ENCODE results near the gene GRIA1. TPM values are rescaled to one million over a fixed set of nuclear protein-coding genes. Genes with fewer than 3 reads are reported as not detected.

The GRIA1 gene
- total and polyA plus RNA-seq, 4 donors, result 21.4 to 50.9 (median 48.6) TPM

DNA sequence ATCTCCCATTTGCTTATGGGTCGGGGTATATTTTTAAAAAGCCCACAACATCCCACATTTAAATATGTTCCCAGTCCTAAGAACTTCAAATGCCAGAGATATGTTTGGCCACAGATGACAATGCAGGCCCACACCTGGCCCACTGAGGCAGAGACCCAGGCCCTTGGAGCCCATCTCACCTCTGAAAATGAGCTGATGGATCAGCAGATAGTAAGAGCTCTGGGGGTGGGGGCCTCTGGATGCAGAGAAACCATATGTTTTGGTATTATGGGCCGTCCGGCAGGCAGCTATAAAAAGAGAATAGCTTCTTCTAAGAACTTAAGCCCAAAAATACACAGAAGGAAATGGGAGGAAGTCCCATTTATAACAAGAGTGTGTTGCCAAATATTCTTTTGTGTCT, 256.0 kb downstream of the GRIA1 start:
- Histone ChIP-seq H3K4me1 (ENCODE audit: control insufficient read depth, insufficient read depth, low read length) (no peaks in the 10 kb centered on the region), H3K4me3 (ENCODE audit: low read depth, low read length) (no peak overlapping the region), H3K27me3 (ENCODE audit: control insufficient read depth, insufficient read depth, low read length) (no peaks in the 10 kb centered on the region), H3K27ac (ENCODE audit: low read depth, low read length) (no peak overlapping the region), H3K9me3 (ENCODE audit: control insufficient read depth, insufficient read depth, low read length) (no peaks in the 10 kb centered on the region), H3K36me3 (ENCODE audit: control insufficient read depth, insufficient read depth, low read length) (no peaks in the 10 kb centered on the region)
- no peak for DNase-seq (ENCODE audit: low read depth in 4 of 6, low spot score in 6 of 6)
- 100% methylated on average over 1 of the region's 3 CpGs for WGBS (ENCODE audit: insufficient coverage)

DNA sequence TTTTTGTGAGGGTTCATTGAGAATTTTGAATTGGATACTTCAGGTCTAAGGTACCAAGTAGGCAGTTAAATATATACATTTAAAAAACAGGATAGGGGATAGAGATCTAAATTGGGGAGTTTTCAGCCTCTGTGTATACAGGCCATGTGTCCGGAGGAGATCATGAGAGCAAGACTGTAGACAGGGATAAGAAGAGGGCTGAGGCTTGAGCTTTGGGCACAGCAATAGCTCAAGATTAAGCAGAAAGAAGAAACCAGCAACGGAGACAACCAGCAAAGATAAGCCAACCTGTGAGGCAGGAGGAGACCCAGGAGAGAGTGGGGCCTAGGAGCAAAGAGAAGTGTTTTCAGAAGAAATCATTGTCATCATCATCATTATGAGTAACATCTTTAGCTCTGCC, 258.4 kb downstream of the GRIA1 start:
- WGBS (ENCODE audit: insufficient coverage), result 100% methylated on average over 1 of the region's 2 CpGs
- Histone ChIP-seq H3K4me1 (ENCODE audit: control insufficient read depth, insufficient read depth, low read length) (no peaks in the 10 kb centered on the region), H3K9me3 (ENCODE audit: control insufficient read depth, insufficient read depth, low read length) (no peaks in the 10 kb centered on the region), H3K27me3 (ENCODE audit: control insufficient read depth, insufficient read depth, low read length) (no peaks in the 10 kb centered on the region), H3K4me3 (ENCODE audit: low read depth, low read length) (no peak overlapping the region), H3K27ac (ENCODE audit: low read depth, low read length) (no peak overlapping the region), H3K36me3 (ENCODE audit: control insufficient read depth, insufficient read depth, low read length) (no peaks in the 10 kb centered on the region)
- DNase-seq (ENCODE audit: low read depth in 4 of 6, low spot score in 6 of 6), result no peak

GRCh38 chr5:153749960-153750359, 259.5 kb downstream of the GRIA1 start:
- WGBS (ENCODE audit: insufficient coverage), result 16% methylated on average over 3 of the region's 4 CpGs

GRCh38 chr5:153751251-153751650, 260.8 kb downstream of the GRIA1 start:
- Histone ChIP-seq H3K27ac (ENCODE audit: low read depth, low read length) (no peak overlapping the region), H3K4me3 (ENCODE audit: low read depth, low read length) (no peak overlapping the region), H3K9me3 (ENCODE audit: control insufficient read depth, insufficient read depth, low read length) (peaks cover under 1% of the 10 kb centered on the region), H3K36me3 (ENCODE audit: control insufficient read depth, insufficient read depth, low read length) (no peaks in the 10 kb centered on the region), H3K4me1 (ENCODE audit: control insufficient read depth, insufficient read depth, low read length) (no peaks in the 10 kb centered on the region), H3K27me3 (ENCODE audit: control insufficient read depth, insufficient read depth, low read length) (no peaks in the 10 kb centered on the region)
- peak in 1 of 6 donors; percentile 39 for DNase-seq (ENCODE audit: low read depth in 4 of 6, low spot score in 6 of 6)
- WGBS (ENCODE audit: insufficient coverage), result 65% methylated on average over 3 of the region's 3 CpGs

More at GRCh38 chr5:153749960-153750359, 259.5 kb downstream of the GRIA1 start:
- Histone ChIP-seq H3K4me3 (ENCODE audit: low read depth, low read length) (no peak overlapping the region), H3K27me3 (ENCODE audit: control insufficient read depth, insufficient read depth, low read length) (no peaks in the 10 kb centered on the region), H3K27ac (ENCODE audit: low read depth, low read length) (no peak overlapping the region), H3K4me1 (ENCODE audit: control insufficient read depth, insufficient read depth, low read length) (no peaks in the 10 kb centered on the region), H3K9me3 (ENCODE audit: control insufficient read depth, insufficient read depth, low read length) (no peaks in the 10 kb centered on the region), H3K36me3 (ENCODE audit: control insufficient read depth, insufficient read depth, low read length) (no peaks in the 10 kb centered on the region)
- DNase-seq (ENCODE audit: low read depth in 4 of 6, low spot score in 6 of 6), result peak in 3 of 6 donors; percentile 19 to 63 (median 34)

DNA sequence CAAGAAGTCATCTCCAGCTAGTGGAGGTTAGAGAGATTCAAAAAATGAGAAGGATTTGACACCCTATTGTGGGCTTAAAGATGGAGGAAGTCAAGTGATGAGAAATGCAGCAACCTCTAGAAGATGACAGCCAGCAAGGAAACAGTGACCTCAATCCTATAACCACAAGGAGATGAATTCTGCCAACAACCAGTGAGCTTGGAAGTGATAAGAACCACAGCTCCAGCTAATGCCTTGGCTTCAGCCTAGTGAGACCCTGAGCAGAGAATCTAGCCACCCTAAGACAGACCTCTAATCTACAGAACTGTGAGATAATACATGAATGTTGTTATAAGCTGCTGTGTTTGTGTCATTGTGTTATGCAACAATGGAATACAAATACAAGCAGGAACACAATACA, 262.4 kb downstream of the GRIA1 start:
- Histone ChIP-seq H3K4me1 (ENCODE audit: control insufficient read depth, insufficient read depth, low read length) (no peaks in the 10 kb centered on the region), H3K9me3 (ENCODE audit: control insufficient read depth, insufficient read depth, low read length) (peaks cover 1% of the 10 kb centered on the region), H3K27ac (ENCODE audit: low read depth, low read length) (no peak overlapping the region), H3K36me3 (ENCODE audit: control insufficient read depth, insufficient read depth, low read length) (no peaks in the 10 kb centered on the region), H3K27me3 (ENCODE audit: control insufficient read depth, insufficient read depth, low read length) (no peaks in the 10 kb centered on the region), H3K4me3 (ENCODE audit: low read depth, low read length) (no peak overlapping the region)
- DNase-seq (ENCODE audit: low read depth in 4 of 6, low spot score in 6 of 6), result no peak

DNA sequence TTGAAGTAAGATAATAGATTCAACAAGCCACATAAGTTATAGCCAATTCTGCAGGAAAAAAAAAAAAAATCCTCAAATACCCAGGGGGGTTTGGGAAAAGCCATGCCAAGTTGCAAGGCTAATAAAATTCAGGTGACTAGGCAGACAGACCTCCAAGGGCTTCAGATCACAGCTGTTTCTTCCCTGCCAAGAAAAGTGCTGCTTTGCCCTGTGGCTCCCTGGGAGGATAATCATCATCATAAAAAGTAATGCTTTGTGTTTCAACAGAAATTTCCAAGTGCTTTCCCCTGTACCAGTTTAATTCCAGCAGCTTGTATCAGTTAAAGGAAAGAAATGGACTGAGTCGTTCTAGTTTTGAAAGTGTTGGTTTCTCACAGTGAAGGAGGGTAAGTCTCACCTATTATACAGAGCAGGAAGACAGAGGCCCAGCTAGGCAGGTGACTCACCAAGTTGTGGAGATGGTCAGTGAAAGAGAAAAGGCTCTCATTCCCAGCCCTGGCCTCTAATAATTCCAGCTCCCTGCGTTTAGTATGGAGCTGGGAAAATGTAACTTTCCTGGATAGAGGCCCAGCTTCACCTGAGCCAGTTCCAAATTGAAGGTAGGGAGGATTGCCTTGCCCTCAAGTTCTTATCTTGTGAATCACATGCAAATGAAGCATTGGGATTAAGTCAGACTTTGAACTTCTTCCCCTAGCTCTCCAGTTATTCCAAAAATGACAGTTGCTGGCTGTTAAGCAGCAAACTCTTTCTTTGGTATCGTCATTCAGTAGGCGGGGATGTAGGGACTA, 263.4 kb downstream of the GRIA1 start:
- Histone ChIP-seq H3K4me3 (ENCODE audit: low read depth, low read length) (no peak overlapping the region), H3K9me3 (ENCODE audit: control insufficient read depth, insufficient read depth, low read length) (peaks cover 1% of the 10 kb centered on the region), H3K27ac (ENCODE audit: low read depth, low read length) (no peak overlapping the region), H3K36me3 (ENCODE audit: control insufficient read depth, insufficient read depth, low read length) (no peaks in the 10 kb centered on the region), H3K27me3 (ENCODE audit: control insufficient read depth, insufficient read depth, low read length) (no peaks in the 10 kb centered on the region), H3K4me1 (ENCODE audit: control insufficient read depth, insufficient read depth, low read length) (no peaks in the 10 kb centered on the region)
- peak in 2 of 6 donors; percentile 23 to 86 for DNase-seq (ENCODE audit: low read depth in 4 of 6, low spot score in 6 of 6)
- no CpG with 5 or more reads among the region's 4 CpGs for WGBS (ENCODE audit: insufficient coverage)

DNA sequence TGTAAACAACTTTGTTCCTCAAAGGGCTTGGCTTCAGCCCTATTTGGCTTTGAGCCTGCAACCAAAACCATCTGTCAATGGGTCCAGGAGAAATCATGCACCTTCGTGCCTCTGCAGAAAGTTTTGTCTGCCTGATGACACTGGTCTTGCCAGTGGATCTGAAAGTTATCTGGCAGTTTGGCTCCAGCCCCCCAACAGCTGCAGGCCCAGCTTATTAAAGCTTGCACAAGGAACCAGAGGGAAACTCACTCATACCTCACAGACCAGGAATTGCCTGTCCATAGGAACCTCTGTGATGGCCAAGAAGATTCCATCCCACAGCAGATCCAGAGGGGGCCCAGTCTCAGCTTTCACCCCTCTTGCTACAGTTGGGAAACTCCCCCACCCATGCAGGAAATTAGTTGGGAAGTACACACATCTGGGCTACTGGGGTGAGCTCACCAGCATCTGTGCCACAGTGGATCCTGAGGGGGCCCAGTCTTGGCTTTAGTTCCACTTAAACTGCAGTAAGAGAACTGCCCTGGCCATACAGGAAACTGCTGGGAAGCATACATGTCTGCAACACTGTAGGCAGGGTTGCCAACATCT, 265.5 kb downstream of the GRIA1 start:
- H3K9me3 ChIP-seq (ENCODE audit: control insufficient read depth, insufficient read depth, low read length), result peaks cover 1% of the 10 kb centered on the region
- H3K4me3 ChIP-seq (ENCODE audit: low read depth, low read length), result no peak overlapping the region
- DNase-seq (ENCODE audit: low read depth in 4 of 6, low spot score in 6 of 6), result no peak
- H3K36me3 ChIP-seq (ENCODE audit: control insufficient read depth, insufficient read depth, low read length), result no peaks in the 10 kb centered on the region
- no peaks in the 10 kb centered on the region for H3K4me1 ChIP-seq (ENCODE audit: control insufficient read depth, insufficient read depth, low read length)
- H3K27ac ChIP-seq (ENCODE audit: low read depth, low read length), result no peak overlapping the region
- 77% methylated on average over 1 of the region's 1 CpG for WGBS (ENCODE audit: insufficient coverage)
- H3K27me3 ChIP-seq (ENCODE audit: control insufficient read depth, insufficient read depth, low read length), result no peaks in the 10 kb centered on the region

DNA sequence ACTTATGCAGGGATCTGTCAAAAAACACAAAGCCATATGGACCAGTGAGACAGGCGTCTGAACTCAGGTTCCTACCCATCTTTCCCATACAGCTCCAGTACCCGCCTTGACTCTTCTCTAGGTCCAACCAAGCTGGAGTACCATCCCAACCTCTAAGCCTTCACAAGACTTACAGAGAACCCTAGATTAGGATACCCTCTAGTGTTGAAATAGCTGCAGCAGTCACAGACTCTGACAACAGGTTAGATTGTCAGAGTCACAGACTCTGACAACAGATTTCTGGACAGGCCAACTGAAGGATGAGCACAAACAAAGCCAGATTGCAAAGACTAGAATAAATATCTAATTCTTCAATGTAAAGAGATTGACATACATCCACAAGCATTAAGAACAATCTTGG, 266.1 kb downstream of the GRIA1 start:
- H3K36me3 ChIP-seq (ENCODE audit: control insufficient read depth, insufficient read depth, low read length), result no peaks in the 10 kb centered on the region
- H3K27me3 ChIP-seq (ENCODE audit: control insufficient read depth, insufficient read depth, low read length), result no peaks in the 10 kb centered on the region
- no peak overlapping the region for H3K4me3 ChIP-seq (ENCODE audit: low read depth, low read length)
- DNase-seq (ENCODE audit: low read depth in 4 of 6, low spot score in 6 of 6), result no peak
- 84% methylated on average over 2 of the region's 2 CpGs for WGBS (ENCODE audit: insufficient coverage)
- H3K27ac ChIP-seq (ENCODE audit: low read depth, low read length), result no peak overlapping the region
- no peaks in the 10 kb centered on the region for H3K4me1 ChIP-seq (ENCODE audit: control insufficient read depth, insufficient read depth, low read length)
- H3K9me3 ChIP-seq (ENCODE audit: control insufficient read depth, insufficient read depth, low read length), result peaks cover 1% of the 10 kb centered on the region

GRCh38 chr5:153765987-153766386, 275.5 kb downstream of the GRIA1 start:
- no peaks in the 10 kb centered on the region for H3K4me1 ChIP-seq (ENCODE audit: control insufficient read depth, insufficient read depth, low read length)
- no peak overlapping the region for H3K27ac ChIP-seq (ENCODE audit: low read depth, low read length)
- peaks cover 5% of the 10 kb centered on the region for H3K36me3 ChIP-seq (ENCODE audit: control insufficient read depth, insufficient read depth, low read length)
- no peaks in the 10 kb centered on the region for H3K9me3 ChIP-seq (ENCODE audit: control insufficient read depth, insufficient read depth, low read length)
- no peak for DNase-seq (ENCODE audit: low read depth in 4 of 6, low spot score in 6 of 6)
- no peak overlapping the region for H3K4me3 ChIP-seq (ENCODE audit: low read depth, low read length)
- no peaks in the 10 kb centered on the region for H3K27me3 ChIP-seq (ENCODE audit: control insufficient read depth, insufficient read depth, low read length)
- no CpG with 5 or more reads among the region's 1 CpG for WGBS (ENCODE audit: insufficient coverage)

Measured in spinal cord (tissue), 10 donors.